Colonic mucosa (tissue), 4 donors: Measurements from ENCODE around the gene COL18A1. TPM values are rescaled to one million over a fixed set of nuclear protein-coding genes. Genes with fewer than 3 reads are reported as not detected.

Experiments
- DNase-seq: peaks from one replicate; pipeline ENCODE4 v3.0.0-alpha.2; 2020
- H3K27ac ChIP-seq: fragments of 200-600 bp; one replicate; pipeline ENCODE4 v1.8.0; 2021
- H3K27me3 ChIP-seq: fragments of 200-600 bp; one replicate; pipeline ENCODE4 v1.8.0; 2021
- H3K36me3 ChIP-seq: fragments of 200-600 bp; one replicate; pipeline ENCODE4 v1.8.0; 2021
- H3K4me1 ChIP-seq: fragments of 200-600 bp; one replicate; pipeline ENCODE4 v1.8.0; 2021; ENCODE audit warnings: mild to moderate bottlenecking
- H3K4me3 ChIP-seq: fragments of 200-600 bp; one replicate; pipeline ENCODE4 v1.8.0; 2021
- H3K9ac ChIP-seq, 2 donors: one replicate each; pipeline ENCODE4 v1.7.0; 2013; ENCODE audit warnings: control low read depth in 2 of 2, low read depth in 2 of 2, low read length in 2 of 2
- H3K9me3 ChIP-seq: fragments of 200-600 bp; one replicate; pipeline ENCODE4 v1.8.0; 2021
- intact Hi-C: fragments of 100-400 bp; cut with DNase I; formaldehyde crosslinking; loops from one replicate; pipeline ENCODE4 v1.14.1; 2022
- total RNA-seq, 2 donors: library from RNA; stranded (reverse); fragmentation: NEBNext Ultra II Directional in 1 of 2; extraction: Animal tissue kit (Norgen Biotek cat#: 25700) in 1 of 2; gene quantifications; one replicate each; pipeline ENCODE4 v1.2.1, GENCODE V29; 2021
- TF ChIP-seq, protein P1 (sequence below): fragments of 200-600 bp; IDR thresholded peaks from one replicate; pipeline ENCODE4 v1.8.0; 2022; ENCODE audit warnings: antibody characterized with exemption, mild to moderate bottlenecking
- donor health status: healthy.
- donor health status: DM: no; HTN: no; CAD: no.
- donor health status: DM: no; HTN: no; CAD: no.

COL18A1 gene
- total RNA-seq, 2 donors from 2014 or later: 8.4 to 22.3 TPM

DNA sequence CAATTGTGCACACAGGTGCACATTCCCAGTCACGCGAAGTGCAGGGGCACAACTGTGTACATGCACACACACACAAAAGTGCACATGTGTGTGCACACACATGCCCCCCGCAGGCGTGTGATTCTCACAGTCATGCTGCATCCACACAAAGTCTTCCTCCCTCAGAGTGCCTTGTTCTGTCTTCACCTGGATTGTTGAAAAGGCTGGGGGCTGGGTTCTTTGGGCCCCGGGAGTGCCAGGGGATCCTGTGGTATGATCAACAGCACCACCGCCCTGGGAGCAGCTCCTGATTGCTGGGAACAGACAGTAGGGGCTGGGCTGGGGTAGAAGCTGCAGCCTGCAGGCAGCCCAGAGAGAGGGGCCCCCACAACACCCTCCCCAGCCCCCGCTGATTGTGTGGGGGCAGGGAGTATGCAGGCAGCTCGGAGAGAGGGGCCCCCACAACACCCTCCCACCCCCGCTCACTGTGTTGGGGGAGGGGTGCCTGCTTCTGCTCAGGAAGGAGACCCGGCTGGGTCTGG lies 3.4 kb downstream of the COL18A1 start:
- H3K9ac ChIP-seq: no peak overlapping the region
- DNase-seq: no peak
- no peak overlapping the region for H3K4me3 ChIP-seq
- H3K36me3 ChIP-seq: no peaks in the 10 kb centered on the region
- peaks cover 21% of the 10 kb centered on the region for H3K27me3 ChIP-seq
- H3K9me3 ChIP-seq: no peaks in the 10 kb centered on the region
- intact Hi-C loops: no loop called here
- H3K4me1 ChIP-seq: no peaks in the 10 kb centered on the region
- no peak overlapping the region for H3K27ac ChIP-seq
- TF ChIP-seq, protein P1, sequence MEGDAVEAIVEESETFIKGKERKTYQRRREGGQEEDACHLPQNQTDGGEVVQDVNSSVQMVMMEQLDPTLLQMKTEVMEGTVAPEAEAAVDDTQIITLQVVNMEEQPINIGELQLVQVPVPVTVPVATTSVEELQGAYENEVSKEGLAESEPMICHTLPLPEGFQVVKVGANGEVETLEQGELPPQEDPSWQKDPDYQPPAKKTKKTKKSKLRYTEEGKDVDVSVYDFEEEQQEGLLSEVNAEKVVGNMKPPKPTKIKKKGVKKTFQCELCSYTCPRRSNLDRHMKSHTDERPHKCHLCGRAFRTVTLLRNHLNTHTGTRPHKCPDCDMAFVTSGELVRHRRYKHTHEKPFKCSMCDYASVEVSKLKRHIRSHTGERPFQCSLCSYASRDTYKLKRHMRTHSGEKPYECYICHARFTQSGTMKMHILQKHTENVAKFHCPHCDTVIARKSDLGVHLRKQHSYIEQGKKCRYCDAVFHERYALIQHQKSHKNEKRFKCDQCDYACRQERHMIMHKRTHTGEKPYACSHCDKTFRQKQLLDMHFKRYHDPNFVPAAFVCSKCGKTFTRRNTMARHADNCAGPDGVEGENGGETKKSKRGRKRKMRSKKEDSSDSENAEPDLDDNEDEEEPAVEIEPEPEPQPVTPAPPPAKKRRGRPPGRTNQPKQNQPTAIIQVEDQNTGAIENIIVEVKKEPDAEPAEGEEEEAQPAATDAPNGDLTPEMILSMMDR: no peak

DNA sequence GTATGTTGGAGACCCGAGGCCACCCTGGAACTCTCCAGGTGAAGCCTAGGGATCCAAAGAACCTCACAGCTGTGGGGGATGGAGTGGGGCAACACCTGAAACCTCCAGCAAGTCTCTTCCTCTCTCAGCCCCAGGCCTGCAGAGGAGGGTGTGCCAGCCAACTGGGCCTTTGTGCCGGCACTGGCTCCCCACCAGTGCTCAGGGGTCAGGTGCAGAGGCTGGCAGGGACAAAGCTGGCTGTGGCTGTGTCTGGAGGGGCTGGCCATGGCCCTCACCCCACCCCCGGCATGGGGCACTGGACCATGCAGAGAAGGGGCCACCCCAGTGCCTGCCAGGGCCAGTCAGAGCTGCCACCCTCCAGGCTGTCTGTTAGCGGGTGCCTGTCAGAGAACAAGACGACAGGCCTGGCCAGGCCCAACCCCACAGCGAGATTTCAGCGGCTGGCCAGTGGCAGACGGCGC lies 3.9 kb downstream of the COL18A1 start:
- no peak for DNase-seq
- intact Hi-C loops: no loop called here
- Histone ChIP-seq H3K9ac (no peak overlapping the region), H3K9me3 (no peaks in the 10 kb centered on the region), H3K27ac (no peak overlapping the region), H3K27me3 (peaks cover 21% of the 10 kb centered on the region), H3K4me1 (no peaks in the 10 kb centered on the region), H3K4me3 (no peak overlapping the region), H3K36me3 (no peaks in the 10 kb centered on the region)
- TF ChIP-seq, protein P1: no peak

DNA sequence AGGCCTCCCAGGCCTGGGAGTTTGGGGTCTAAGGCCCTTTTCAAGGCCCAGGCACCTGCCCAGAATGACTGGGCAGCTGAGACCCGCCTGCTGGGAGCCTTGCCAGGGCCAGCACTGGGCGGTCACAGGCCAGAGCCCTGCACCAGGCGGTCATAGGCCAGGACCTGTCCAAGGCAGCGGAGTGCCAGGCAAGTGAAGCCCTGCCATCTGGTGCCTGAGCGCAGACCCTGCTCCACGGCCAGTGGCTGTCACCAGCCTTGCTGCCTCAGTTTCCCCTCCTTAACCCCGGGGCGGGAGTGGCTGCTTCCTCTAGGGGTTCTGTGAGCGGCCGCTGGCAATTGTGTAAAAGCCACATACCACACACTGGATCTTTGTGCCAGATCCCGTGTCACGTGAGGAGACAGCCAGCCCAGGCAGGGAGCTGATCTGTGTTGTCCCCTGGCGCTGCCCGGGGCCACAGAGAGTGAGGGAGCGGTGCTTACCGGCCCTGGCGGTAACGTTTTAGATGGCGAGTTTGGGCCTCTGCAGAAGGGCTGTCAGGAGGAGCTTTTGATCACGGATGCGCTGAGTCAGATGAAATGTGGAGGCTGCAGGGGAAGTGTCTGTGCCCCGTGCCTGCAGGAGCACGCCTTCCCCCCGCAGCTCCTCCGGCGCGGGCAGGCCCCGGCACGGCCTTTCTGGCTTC lies 4.6 kb downstream of the COL18A1 start:
- intact Hi-C loops: no loop called here
- Histone ChIP-seq H3K27ac (no peak overlapping the region), H3K9me3 (no peaks in the 10 kb centered on the region), H3K4me3 (no peak overlapping the region), H3K36me3 (no peaks in the 10 kb centered on the region), H3K9ac (no peak overlapping the region), H3K27me3 (peaks cover 17% of the 10 kb centered on the region), H3K4me1 (no peaks in the 10 kb centered on the region)
- DNase-seq: no peak
- TF ChIP-seq, protein P1: no peak

DNA sequence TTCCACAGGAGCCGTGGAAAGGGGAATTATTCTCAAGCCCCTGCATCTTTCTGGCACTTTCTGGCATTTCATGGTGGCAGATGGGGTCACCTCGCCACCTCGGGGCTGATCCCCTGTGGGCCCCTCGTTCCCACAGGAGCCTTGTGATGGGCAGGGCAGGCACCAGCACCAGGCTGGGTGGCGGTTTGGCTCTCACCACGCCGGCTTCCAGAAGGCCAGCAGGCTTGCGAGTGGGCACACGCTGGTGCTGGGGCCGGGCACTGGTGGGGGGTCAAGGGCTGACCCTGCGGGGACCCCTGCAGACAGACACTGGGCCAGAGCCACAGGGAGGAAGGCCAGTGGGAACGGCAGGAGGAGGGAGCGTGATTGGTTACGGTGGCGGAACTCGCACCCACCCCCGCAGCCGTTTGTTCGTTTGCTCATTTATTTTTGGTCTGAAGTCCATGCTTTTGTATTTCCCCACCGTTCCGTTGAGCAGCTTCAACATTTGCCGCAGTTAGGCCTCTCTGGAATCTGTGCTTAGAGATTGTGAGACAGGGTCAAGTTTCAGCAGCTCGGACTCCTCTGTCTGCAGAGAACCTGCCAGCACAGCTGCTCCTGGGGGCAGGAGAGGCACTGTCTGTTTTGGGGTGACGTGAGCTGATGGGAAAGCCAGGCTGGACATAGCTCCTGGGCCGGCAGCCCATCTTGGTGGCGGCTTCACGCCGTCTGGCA lies 5.3 kb downstream of the COL18A1 start:
- DNase-seq: no peak
- Histone ChIP-seq H3K36me3 (no peaks in the 10 kb centered on the region), H3K4me1 (no peaks in the 10 kb centered on the region), H3K27me3 (peaks cover 16% of the 10 kb centered on the region), H3K27ac (no peak overlapping the region), H3K9me3 (no peaks in the 10 kb centered on the region), H3K4me3 (no peak overlapping the region), H3K9ac (no peak overlapping the region)
- TF ChIP-seq, protein P1: no peak
- intact Hi-C loops: no loop called here

DNA sequence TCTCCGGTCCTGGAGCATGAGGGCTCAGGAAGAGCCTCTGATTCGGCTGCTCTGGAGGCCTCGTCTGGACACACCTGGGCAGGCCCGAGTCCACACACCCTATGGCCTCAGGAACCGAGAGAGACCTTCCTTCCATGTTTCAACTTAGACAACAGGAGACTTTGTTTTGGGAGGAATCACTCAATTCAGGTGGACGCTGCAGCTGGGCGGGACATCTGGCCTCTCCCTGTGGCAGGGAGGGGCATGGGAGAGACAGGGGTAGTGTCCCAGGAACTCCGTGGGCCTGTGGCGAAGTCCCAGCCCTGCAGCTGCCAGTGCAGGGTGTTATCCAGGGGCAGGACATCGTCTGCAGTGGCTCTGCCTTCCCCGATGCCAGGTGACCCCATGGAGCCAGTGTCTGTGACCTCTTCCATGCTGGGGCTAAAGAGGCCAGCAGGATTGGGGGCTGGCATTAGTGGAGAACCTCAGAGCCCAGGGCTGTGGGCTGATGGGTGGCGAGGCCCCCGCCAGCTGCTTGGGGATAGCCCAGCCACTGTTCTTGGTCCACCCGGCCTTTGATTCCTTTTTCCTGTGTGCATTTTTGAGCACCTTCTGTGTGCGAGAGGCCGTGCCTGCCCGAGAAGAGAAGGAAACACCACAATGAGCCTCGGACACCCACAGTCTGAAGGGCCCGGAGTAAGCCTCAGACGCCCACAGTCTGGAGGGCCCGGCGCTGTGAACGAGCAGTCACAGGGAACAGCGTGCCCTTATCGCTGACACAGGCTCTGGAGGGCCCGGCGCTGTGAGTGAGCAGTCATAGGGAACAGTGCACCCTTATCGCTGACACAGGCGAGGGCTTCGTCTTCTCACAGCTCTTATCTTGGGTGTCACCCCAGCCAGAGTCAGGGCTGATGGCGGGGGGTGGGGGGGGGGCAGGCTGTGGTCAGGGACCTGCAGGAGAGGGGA lies 6.2 kb downstream of the COL18A1 start:
- DNase-seq: no peak
- Histone ChIP-seq H3K9ac (no peak overlapping the region), H3K4me1 (no peaks in the 10 kb centered on the region), H3K36me3 (no peaks in the 10 kb centered on the region), H3K4me3 (no peak overlapping the region), H3K9me3 (no peaks in the 10 kb centered on the region), H3K27me3 (peaks cover 10% of the 10 kb centered on the region), H3K27ac (no peak overlapping the region)
- TF ChIP-seq, protein P1: no peak
- intact Hi-C loops: no loop called here
